ENCODE measurements around the gene TSC2.

DNA sequence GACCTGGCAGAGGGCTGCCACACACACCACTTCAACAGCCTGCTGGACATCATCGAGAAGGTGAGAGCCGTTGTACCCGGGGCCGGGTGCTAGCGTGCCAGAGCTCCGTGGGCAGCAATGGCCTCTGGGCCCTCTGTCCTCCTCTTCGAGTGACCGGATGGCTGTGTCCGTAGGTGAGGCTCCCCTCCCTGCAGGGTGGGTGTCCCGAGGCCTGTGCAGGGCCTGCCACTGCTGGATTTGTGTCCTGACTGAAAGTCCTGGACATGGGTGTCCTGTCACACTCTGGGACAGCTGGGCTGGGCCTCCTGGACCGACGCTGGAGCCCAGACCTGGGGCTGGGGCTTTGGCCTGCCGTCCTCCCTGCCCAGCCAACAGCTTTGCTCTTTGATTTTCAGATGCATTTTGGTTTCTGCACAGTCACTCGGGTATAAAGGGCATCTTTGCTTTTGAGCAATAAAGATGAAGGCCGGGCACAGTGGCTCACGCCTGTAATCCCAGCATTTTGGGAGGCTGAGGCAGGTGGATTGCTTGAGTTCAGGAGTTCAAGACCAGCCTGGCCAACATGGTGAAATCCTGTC lies 16.7 kb downstream of the TSC2 start:
- TF ChIP-seq ZEB1 (IDR thresholded peaks at IDR 0.05; ENCODE audit: insufficient replicate concordance, low read depth) (no peak), TAF1 (CRISPR knock-in tag; IDR thresholded peaks at IDR 0.05) (no peak), ONECUT2 (CRISPR knock-in tag; IDR thresholded peaks at IDR 0.05) (no peak), NR2C2 (CRISPR knock-in tag; IDR thresholded peaks at IDR 0.05; ENCODE audit: borderline replicate concordance) (no peak), MTA1 (CRISPR knock-in tag; IDR thresholded peaks at IDR 0.05; ENCODE audit: borderline replicate concordance) (no peak), HNF4G (IDR thresholded peaks at IDR 0.05; ENCODE audit: borderline replicate concordance, low read depth, low read length) (no peak), HNF4G (CRISPR knock-in tag; IDR thresholded peaks at IDR 0.05; ENCODE audit: borderline replicate concordance, low read depth) (no peak), ZNF550 (CRISPR knock-in tag; IDR thresholded peaks at IDR 0.05; ENCODE audit: borderline replicate concordance) (no peak), ZNF629 (CRISPR knock-in tag; conservative IDR thresholded peaks at IDR 0.05) (no peak), SKI (IDR thresholded peaks at IDR 0.05; ENCODE audit: partially characterized antibody) (no peak), NR3C1 (CRISPR knock-in tag; IDR thresholded peaks at IDR 0.05) (no peak)
- TF ChIP-seq, protein P1, sequence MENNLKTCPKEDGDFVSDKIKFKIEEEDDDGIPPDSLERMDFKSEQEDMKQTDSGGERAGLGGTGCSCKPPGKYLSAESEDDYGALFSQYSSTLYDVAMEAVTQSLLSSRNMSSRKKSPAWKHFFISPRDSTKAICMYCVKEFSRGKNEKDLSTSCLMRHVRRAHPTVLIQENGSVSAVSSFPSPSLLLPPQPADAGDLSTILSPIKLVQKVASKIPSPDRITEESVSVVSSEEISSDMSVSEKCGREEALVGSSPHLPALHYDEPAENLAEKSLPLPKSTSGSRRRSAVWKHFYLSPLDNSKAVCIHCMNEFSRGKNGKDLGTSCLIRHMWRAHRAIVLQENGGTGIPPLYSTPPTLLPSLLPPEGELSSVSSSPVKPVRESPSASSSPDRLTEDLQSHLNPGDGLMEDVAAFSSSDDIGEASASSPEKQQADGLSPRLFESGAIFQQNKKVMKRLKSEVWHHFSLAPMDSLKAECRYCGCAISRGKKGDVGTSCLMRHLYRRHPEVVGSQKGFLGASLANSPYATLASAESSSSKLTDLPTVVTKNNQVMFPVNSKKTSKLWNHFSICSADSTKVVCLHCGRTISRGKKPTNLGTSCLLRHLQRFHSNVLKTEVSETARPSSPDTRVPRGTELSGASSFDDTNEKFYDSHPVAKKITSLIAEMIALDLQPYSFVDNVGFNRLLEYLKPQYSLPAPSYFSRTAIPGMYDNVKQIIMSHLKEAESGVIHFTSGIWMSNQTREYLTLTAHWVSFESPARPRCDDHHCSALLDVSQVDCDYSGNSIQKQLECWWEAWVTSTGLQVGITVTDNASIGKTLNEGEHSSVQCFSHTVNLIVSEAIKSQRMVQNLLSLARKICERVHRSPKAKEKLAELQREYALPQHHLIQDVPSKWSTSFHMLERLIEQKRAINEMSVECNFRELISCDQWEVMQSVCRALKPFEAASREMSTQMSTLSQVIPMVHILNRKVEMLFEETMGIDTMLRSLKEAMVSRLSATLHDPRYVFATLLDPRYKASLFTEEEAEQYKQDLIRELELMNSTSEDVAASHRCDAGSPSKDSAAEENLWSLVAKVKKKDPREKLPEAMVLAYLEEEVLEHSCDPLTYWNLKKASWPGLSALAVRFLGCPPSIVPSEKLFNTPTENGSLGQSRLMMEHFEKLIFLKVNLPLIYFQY (CRISPR knock-in tag; IDR thresholded peaks at IDR 0.05; ENCODE audit: borderline replicate concordance): no peak
- TF ChIP-seq, protein P2, sequence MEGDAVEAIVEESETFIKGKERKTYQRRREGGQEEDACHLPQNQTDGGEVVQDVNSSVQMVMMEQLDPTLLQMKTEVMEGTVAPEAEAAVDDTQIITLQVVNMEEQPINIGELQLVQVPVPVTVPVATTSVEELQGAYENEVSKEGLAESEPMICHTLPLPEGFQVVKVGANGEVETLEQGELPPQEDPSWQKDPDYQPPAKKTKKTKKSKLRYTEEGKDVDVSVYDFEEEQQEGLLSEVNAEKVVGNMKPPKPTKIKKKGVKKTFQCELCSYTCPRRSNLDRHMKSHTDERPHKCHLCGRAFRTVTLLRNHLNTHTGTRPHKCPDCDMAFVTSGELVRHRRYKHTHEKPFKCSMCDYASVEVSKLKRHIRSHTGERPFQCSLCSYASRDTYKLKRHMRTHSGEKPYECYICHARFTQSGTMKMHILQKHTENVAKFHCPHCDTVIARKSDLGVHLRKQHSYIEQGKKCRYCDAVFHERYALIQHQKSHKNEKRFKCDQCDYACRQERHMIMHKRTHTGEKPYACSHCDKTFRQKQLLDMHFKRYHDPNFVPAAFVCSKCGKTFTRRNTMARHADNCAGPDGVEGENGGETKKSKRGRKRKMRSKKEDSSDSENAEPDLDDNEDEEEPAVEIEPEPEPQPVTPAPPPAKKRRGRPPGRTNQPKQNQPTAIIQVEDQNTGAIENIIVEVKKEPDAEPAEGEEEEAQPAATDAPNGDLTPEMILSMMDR (CRISPR knock-in tag; IDR thresholded peaks at IDR 0.05): no peak
- TF ChIP-seq, protein P3, sequence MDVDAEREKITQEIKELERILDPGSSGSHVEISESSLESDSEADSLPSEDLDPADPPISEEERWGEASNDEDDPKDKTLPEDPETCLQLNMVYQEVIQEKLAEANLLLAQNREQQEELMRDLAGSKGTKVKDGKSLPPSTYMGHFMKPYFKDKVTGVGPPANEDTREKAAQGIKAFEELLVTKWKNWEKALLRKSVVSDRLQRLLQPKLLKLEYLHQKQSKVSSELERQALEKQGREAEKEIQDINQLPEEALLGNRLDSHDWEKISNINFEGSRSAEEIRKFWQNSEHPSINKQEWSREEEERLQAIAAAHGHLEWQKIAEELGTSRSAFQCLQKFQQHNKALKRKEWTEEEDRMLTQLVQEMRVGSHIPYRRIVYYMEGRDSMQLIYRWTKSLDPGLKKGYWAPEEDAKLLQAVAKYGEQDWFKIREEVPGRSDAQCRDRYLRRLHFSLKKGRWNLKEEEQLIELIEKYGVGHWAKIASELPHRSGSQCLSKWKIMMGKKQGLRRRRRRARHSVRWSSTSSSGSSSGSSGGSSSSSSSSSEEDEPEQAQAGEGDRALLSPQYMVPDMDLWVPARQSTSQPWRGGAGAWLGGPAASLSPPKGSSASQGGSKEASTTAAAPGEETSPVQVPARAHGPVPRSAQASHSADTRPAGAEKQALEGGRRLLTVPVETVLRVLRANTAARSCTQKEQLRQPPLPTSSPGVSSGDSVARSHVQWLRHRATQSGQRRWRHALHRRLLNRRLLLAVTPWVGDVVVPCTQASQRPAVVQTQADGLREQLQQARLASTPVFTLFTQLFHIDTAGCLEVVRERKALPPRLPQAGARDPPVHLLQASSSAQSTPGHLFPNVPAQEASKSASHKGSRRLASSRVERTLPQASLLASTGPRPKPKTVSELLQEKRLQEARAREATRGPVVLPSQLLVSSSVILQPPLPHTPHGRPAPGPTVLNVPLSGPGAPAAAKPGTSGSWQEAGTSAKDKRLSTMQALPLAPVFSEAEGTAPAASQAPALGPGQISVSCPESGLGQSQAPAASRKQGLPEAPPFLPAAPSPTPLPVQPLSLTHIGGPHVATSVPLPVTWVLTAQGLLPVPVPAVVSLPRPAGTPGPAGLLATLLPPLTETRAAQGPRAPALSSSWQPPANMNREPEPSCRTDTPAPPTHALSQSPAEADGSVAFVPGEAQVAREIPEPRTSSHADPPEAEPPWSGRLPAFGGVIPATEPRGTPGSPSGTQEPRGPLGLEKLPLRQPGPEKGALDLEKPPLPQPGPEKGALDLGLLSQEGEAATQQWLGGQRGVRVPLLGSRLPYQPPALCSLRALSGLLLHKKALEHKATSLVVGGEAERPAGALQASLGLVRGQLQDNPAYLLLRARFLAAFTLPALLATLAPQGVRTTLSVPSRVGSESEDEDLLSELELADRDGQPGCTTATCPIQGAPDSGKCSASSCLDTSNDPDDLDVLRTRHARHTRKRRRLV (CRISPR knock-in tag; IDR thresholded peaks at IDR 0.05): no peak
- TF ChIP-seq, protein P4, sequence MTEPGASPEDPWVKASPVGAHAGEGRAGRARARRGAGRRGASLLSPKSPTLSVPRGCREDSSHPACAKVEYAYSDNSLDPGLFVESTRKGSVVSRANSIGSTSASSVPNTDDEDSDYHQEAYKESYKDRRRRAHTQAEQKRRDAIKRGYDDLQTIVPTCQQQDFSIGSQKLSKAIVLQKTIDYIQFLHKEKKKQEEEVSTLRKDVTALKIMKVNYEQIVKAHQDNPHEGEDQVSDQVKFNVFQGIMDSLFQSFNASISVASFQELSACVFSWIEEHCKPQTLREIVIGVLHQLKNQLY (CRISPR knock-in tag; IDR thresholded peaks at IDR 0.05): no peak
